ENCODE measurements around the gene PCNX3. TPM values are rescaled to one million over a fixed set of nuclear protein-coding genes. Genes with fewer than 3 reads are reported as not detected.
"Not testable (repeated sequence)": the region's sequence is repeated elsewhere in the genome, so short reads cannot be mapped to it uniquely, and the experiment has no call there.

Gene PCNX3
- total and polyA plus RNA-seq, 3 experiments from 2014 or later = 8.5 to 53.1 (median 46.4) TPM

- Mint-ChIP-seq H3K4me1 (peaks cover 63 to 81% (median 66%) of the 10 kb centered on the region in 3 donors), H3K4me3 (peak overlapping the region in 5 of 7 donors; percentile 11 to 68 (median 38)), H3K27me3 (peaks cover 0 to 7% of the 10 kb centered on the region in 2 donors), H3K36me3 (peaks cover 8 to 91% (median 18%) of the 10 kb centered on the region in 3 donors), H3K9me3 (peaks cover 0 to 2% (median 0%) of the 10 kb centered on the region in 5 donors), H3K27ac (peak overlapping the region; percentile 58 to 100 (median 97))
- Histone ChIP-seq H3K27me3 (ENCODE audit: insufficient read depth, low read length, poor library complexity, severe bottlenecking) (no peaks in the 10 kb centered on the region), H3K9me3 (ENCODE audit: low read length) (no peaks in the 10 kb centered on the region), H3K27ac (ENCODE audit: low read depth, low read length) (no peak overlapping the region), H3K4me3 (ENCODE audit: low read length) (no peak overlapping the region), H3K36me3 (ENCODE audit: insufficient read depth, low read length) (peaks cover 67% of the 10 kb centered on the region), H3K4me1 (ENCODE audit: insufficient read depth, low read length) (peaks cover 31% of the 10 kb centered on the region)
- POLR2A ChIA-PET = interaction anchor here (0.8 to 4.8 kb wide), 3 partner anchors 8 to 17 kb away, joined by 4 to 93 read pairs (median 46); partner anchors contain the start of genes RELA and SIPA1
- peak in 1 of 5 donors; percentile 47 for DNase-seq
- CTCF ChIA-PET = interaction anchor here (0.7 to 4.3 kb wide), 7 partner anchors 8 to 57 kb away, joined by 3 to 26 read pairs (median 4); partner anchors contain the start of genes KAT5, RELA and SIPA1
These were observed 39.1 kb downstream of the PCNX3 start for GRCh38 chr11:65654375-65655349.

DNA sequence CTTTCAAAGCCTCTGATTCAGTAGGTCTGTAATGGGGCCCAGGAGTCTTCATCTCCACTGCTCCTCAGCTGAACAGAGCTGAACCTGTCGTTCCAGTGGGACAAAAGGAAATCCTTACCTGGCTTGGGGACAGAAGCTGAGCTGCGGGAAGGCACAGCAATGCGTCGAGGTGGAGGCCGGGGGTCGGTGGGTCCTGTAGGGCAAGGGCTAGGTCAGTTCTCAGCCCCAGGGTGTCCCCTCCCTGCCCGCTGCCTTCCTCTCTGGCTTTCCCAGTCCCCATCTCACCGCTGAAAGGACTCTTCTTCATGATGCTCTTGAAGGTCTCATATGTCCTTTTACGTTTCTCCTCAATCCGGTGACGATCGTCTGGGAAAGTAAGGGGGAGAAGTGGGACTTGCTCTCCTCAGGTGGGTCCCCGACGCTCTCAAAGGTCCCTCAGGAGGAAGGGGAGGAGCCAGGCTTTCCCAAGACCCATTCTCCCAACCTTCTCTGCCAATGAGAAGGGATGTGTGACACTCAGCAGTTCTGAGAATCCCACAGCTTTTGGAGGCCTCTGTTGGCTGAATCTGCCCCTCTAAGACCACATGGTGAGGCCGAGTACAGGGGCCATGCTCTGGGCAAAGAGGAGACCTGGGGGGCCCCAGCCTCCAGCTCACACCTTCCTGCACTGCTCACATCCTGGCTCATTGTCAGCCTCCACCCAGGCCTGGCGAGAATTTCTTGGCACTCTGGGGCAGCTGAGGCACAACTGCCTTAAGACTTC is 40.2 kb downstream of the PCNX3 start:
- Mint-ChIP-seq H3K4me1 (peaks cover 65 to 88% (median 74%) of the 10 kb centered on the region in 3 donors), H3K36me3 (peaks cover 14 to 90% (median 22%) of the 10 kb centered on the region in 3 donors), H3K27me3 (peaks cover 0 to 7% of the 10 kb centered on the region in 2 donors), H3K9me3 (peaks cover 0 to 2% (median 0%) of the 10 kb centered on the region in 5 donors), H3K4me3 (peak overlapping the region in 3 of 7 donors; percentile 38 to 87 (median 48)), H3K27ac (peak overlapping the region in 6 of 8 donors; percentile 43 to 100 (median 82))
- ChIA-PET POLR2A (no interaction called here), CTCF (interaction anchor here (1.1 to 4.3 kb wide), 3 partner anchors 13 to 55 kb away, joined by 3 to 26 read pairs (median 3); partner anchors contain the start of gene SIPA1)
- H3K36me3 ChIP-seq (ENCODE audit: insufficient read depth, low read length) = peaks cover 70% of the 10 kb centered on the region
- H3K9me3 ChIP-seq (ENCODE audit: low read length) = no peaks in the 10 kb centered on the region
- no peak overlapping the region for H3K4me3 ChIP-seq (ENCODE audit: low read length)
- DNase-seq = no peak
- H3K4me1 ChIP-seq (ENCODE audit: insufficient read depth, low read length) = peaks cover 37% of the 10 kb centered on the region
- no peaks in the 10 kb centered on the region for H3K27me3 ChIP-seq (ENCODE audit: insufficient read depth, low read length, poor library complexity, severe bottlenecking)
- no peak overlapping the region for H3K27ac ChIP-seq (ENCODE audit: low read depth, low read length)

GRCh38 chr11:65657426-65657825 is 41.9 kb downstream of the PCNX3 start:
- H3K27me3 Mint-ChIP-seq = peaks cover 0 to 2% of the 10 kb centered on the region in 2 donors
- ChIA-PET CTCF (interaction anchor here (1.7 kb wide), 1 partner anchor 18 kb away, joined by 6 read pairs; no protein-coding TSS in a partner anchor), POLR2A (interaction anchor here (1.3 kb wide), 1 partner anchor 12 kb away, joined by 3 read pairs; no protein-coding TSS in a partner anchor)
- H3K27me3 ChIP-seq (ENCODE audit: insufficient read depth, low read length, poor library complexity, severe bottlenecking) = no peaks in the 10 kb centered on the region
- H3K36me3 Mint-ChIP-seq = peaks cover 14 to 90% (median 22%) of the 10 kb centered on the region in 3 donors
- H3K36me3 ChIP-seq (ENCODE audit: insufficient read depth, low read length) = peaks cover 73% of the 10 kb centered on the region
- peak overlapping the region in 7 of 8 donors; percentile 10 to 100 (median 47) for H3K27ac Mint-ChIP-seq
- H3K4me1 Mint-ChIP-seq = peaks cover 59 to 85% (median 65%) of the 10 kb centered on the region in 3 donors
- DNase-seq = no peak
- peaks cover 36% of the 10 kb centered on the region for H3K4me1 ChIP-seq (ENCODE audit: insufficient read depth, low read length)
- no peaks in the 10 kb centered on the region for H3K9me3 ChIP-seq (ENCODE audit: low read length)
- peak overlapping the region in 1 of 7 donors; percentile 67 for H3K4me3 Mint-ChIP-seq
- no peak overlapping the region for H3K27ac ChIP-seq (ENCODE audit: low read depth, low read length)
- peaks cover 0 to 2% (median 0%) of the 10 kb centered on the region in 5 donors for H3K9me3 Mint-ChIP-seq
- H3K4me3 ChIP-seq (ENCODE audit: low read length) = no peak overlapping the region

DNA sequence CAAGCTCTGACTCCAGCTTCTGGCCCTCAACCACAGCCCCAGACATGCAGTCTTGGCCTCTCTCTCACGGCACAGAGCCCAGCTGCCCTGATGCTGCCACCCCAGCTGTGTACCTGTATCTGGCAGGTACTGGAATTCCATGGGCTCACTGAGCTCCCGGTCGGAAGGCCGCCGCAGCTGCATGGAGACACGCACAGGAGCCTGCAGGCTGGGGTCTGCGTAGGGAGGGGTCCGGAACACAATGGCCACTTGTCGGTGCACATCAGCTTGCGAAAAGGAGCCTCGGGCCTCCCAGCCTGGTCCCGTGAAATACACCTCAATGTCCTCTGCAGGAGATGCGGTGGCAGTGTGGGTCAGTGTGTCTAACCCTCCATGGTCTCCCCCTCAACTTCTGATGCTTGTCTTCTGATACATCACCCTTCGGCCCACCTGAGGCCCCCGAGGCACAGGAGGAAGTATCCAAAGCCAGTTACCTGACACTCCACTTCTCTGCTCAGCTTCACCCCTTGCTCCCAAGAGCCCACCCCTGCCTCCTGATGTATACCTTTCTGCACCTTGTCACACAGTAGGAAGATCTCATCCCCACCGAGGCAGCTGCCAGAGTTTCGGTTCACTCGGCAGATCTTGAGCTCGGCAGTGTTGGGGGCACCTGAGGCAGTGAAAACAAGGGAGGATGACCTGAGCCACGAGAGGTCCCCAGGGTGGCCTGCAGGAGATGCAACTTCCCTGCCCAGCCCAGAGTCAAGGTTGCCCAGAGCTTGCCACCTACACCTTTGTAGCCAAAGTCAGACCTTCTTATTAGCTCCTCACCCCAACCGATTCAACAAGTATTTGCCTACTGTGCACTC is 42.8 kb downstream of the PCNX3 start:
- no peaks in the 10 kb centered on the region for H3K9me3 ChIP-seq (ENCODE audit: low read length)
- peaks cover 31% of the 10 kb centered on the region for H3K4me1 ChIP-seq (ENCODE audit: insufficient read depth, low read length)
- no peak for DNase-seq
- no peaks in the 10 kb centered on the region for H3K27me3 Mint-ChIP-seq
- H3K4me3 Mint-ChIP-seq = peak overlapping the region in 2 of 7 donors; percentile 51 to 84
- H3K4me1 Mint-ChIP-seq = peaks cover 52 to 77% (median 58%) of the 10 kb centered on the region in 3 donors
- no peak overlapping the region for H3K27ac ChIP-seq (ENCODE audit: low read depth, low read length)
- H3K4me3 ChIP-seq (ENCODE audit: low read length) = no peak overlapping the region
- H3K36me3 ChIP-seq (ENCODE audit: insufficient read depth, low read length) = peaks cover 73% of the 10 kb centered on the region
- H3K27me3 ChIP-seq (ENCODE audit: insufficient read depth, low read length, poor library complexity, severe bottlenecking) = no peaks in the 10 kb centered on the region
- H3K27ac Mint-ChIP-seq = peak overlapping the region in 7 of 8 donors; percentile 41 to 100 (median 84)
- H3K9me3 Mint-ChIP-seq = no peaks in the 10 kb centered on the region
- POLR2A ChIA-PET = no interaction called here
- CTCF ChIA-PET = interaction anchor here (1.4 to 1.7 kb wide), 2 partner anchors 19 to 53 kb away, joined by 4 to 6 read pairs; partner anchors contain the start of gene KAT5
- H3K36me3 Mint-ChIP-seq = peaks cover 14 to 87% (median 22%) of the 10 kb centered on the region in 3 donors

DNA sequence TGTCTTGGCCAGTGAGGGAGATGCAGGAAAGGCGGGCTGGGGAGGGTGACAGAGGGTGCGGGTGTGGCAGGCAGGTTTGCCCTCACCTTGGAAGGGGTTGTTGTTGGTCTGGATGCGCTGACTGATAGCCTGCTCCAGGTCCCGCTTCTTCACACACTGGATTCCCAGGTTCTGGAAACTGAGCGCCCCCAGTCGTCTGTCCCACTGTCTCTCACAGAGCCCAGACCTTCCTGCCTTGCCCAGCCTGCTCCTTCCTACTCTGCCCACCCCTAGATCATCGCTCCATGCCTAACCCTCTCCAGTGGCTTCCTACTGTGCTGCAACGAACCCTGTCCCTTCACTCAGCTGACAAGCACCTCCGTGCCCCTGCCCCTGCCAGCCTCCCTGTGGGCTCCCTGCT is 44.5 kb downstream of the PCNX3 start:
- no peak for DNase-seq
- Histone ChIP-seq H3K27ac (ENCODE audit: low read depth, low read length) (no peak overlapping the region), H3K4me3 (ENCODE audit: low read length) (no peak overlapping the region), H3K27me3 (ENCODE audit: insufficient read depth, low read length, poor library complexity, severe bottlenecking) (no peaks in the 10 kb centered on the region), H3K4me1 (ENCODE audit: insufficient read depth, low read length) (peaks cover 22% of the 10 kb centered on the region), H3K36me3 (ENCODE audit: insufficient read depth, low read length) (peaks cover 61% of the 10 kb centered on the region), H3K9me3 (ENCODE audit: low read length) (no peaks in the 10 kb centered on the region)
- ChIA-PET POLR2A (interaction anchor here (4.1 kb wide), 1 partner anchor 21 kb away, joined by 32 read pairs; the partner anchor contains the start of gene SIPA1), CTCF (no interaction called here)
- Mint-ChIP-seq H3K27ac (peak overlapping the region in 6 of 8 donors; percentile 51 to 100 (median 88)), H3K27me3 (no peaks in the 10 kb centered on the region), H3K4me3 (peak overlapping the region in 6 of 7 donors; percentile 38 to 84 (median 44)), H3K36me3 (peaks cover 14 to 75% (median 21%) of the 10 kb centered on the region in 3 donors), H3K4me1 (peaks cover 47 to 72% (median 54%) of the 10 kb centered on the region in 3 donors), H3K9me3 (no peaks in the 10 kb centered on the region)

DNA sequence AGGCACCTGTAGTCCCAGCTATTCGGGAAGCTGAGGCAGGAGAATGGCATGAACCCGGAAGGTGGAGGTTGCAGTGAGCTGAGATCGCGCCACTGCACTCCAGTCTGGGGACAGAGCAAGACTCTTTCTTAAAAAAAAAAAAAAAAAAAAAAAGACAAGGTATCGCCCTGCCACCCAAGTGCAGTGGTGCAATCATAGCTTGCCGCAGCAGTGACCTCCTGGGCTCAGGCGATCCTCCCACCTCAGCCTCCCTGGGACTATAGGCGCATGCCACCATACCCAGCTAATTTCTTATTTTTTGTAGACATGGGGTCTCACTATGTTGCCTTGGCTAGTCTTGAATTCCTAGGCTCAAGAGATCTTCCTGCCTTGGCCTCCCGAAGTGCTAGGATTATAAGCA is 45.3 kb downstream of the PCNX3 start:
- H3K4me1 Mint-ChIP-seq = peaks cover 43 to 64% (median 49%) of the 10 kb centered on the region in 3 donors

More for the DNA sequence above, 45.3 kb downstream of the PCNX3 start:
- not testable (repeated sequence) for DNase-seq; H3K9me3 ChIP-seq (ENCODE audit: low read length); H3K27me3 ChIP-seq (ENCODE audit: insufficient read depth, low read length, poor library complexity, severe bottlenecking); H3K4me3 ChIP-seq (ENCODE audit: low read length); H3K9me3 Mint-ChIP-seq; H3K27me3 Mint-ChIP-seq; H3K27ac ChIP-seq (ENCODE audit: low read depth, low read length)
- peaks cover 14 to 66% (median 17%) of the 10 kb centered on the region in 3 donors for H3K36me3 Mint-ChIP-seq
- H3K4me3 Mint-ChIP-seq = peak overlapping the region; percentile 83 to 91 (median 86)
- H3K27ac Mint-ChIP-seq = peak overlapping the region; percentile 70 to 99 (median 90)
- H3K36me3 ChIP-seq (ENCODE audit: insufficient read depth, low read length) = peaks cover 53% of the 10 kb centered on the region
- POLR2A ChIA-PET = interaction anchor here (3.6 to 4.1 kb wide), 2 partner anchors 8 to 22 kb away, joined by 32 to 46 read pairs; partner anchors contain the start of gene SIPA1
- CTCF ChIA-PET = interaction anchor here (0.8 to 1.3 kb wide), 2 partner anchors 11 to 23 kb away, joined by 3 to 4 read pairs; partner anchors contain the start of gene SIPA1
- H3K4me1 ChIP-seq (ENCODE audit: insufficient read depth, low read length) = peaks cover 22% of the 10 kb centered on the region

All from CD8-positive, alpha-beta memory T cell (primary cell).